ENCODE measurements around the gene TSPAN2.

TSPAN2 gene

GRCh38 chr1:115074839-115075534 lies 14.3 kb downstream of the TSPAN2 start:
- no peak for DNase-seq (ENCODE audit: low read depth)

- no peak for DNase-seq (ENCODE audit: low read depth)
Observed at GRCh38 chr1:115073298-115074087, 15.8 kb downstream of the TSPAN2 start.

- no peak for DNase-seq (ENCODE audit: low read depth)
Observed at GRCh38 chr1:115071012-115071664, 18.2 kb downstream of the TSPAN2 start.

- peak; percentile 59 for DNase-seq (ENCODE audit: low read depth)
Observed at GRCh38 chr1:115069659-115070308, 19.5 kb downstream of the TSPAN2 start.

- DNase-seq (ENCODE audit: low read depth), result peak; percentile 58
Observed at GRCh38 chr1:115068826-115069585, 20.3 kb downstream of the TSPAN2 start.

GRCh38 chr1:115067161-115067859 lies 22.0 kb downstream of the TSPAN2 start:
- no peak for DNase-seq (ENCODE audit: low read depth)

GRCh38 chr1:115065021-115065420 lies 24.3 kb downstream of the TSPAN2 start:
- DNase-seq (ENCODE audit: low read depth), result no peak

- DNase-seq (ENCODE audit: low read depth), result no peak
Observed at GRCh38 chr1:115064461-115064860, 24.8 kb downstream of the TSPAN2 start.

- peak; percentile 48 for DNase-seq (ENCODE audit: low read depth)
Observed at GRCh38 chr1:115063228-115063901, 25.9 kb downstream of the TSPAN2 start.

- DNase-seq (ENCODE audit: low read depth), result peak; percentile 72
Observed at GRCh38 chr1:115062542-115063004, 26.7 kb downstream of the TSPAN2 start.

- no peak for DNase-seq (ENCODE audit: low read depth)
Observed at GRCh38 chr1:115060501-115060900, 28.8 kb downstream of the TSPAN2 start.

- DNase-seq (ENCODE audit: low read depth), result no peak
Observed at GRCh38 chr1:115059316-115059715, 30.0 kb downstream of the TSPAN2 start.

GRCh38 chr1:115057661-115058254 lies 31.5 kb downstream of the TSPAN2 start:
- no peak for DNase-seq (ENCODE audit: low read depth)

GRCh38 chr1:115056395-115056798 lies 32.9 kb downstream of the TSPAN2 start:
- peak; percentile 79 for DNase-seq (ENCODE audit: low read depth)

GRCh38 chr1:115052454-115053083 lies 36.7 kb downstream of the TSPAN2 start:
- peak; percentile 48 for DNase-seq (ENCODE audit: low read depth)

GRCh38 chr1:115051850-115052249 lies 37.5 kb downstream of the TSPAN2 start:
- DNase-seq (ENCODE audit: low read depth), result no peak

- no peak for DNase-seq (ENCODE audit: low read depth)
Observed at GRCh38 chr1:115046751-115047150, 42.6 kb downstream of the TSPAN2 start.

- peak; percentile 22 for DNase-seq (ENCODE audit: low read depth)
Observed at GRCh38 chr1:115041654-115042053, 47.6 kb downstream of the TSPAN2 start.

GRCh38 chr1:115040501-115040900 lies 48.8 kb downstream of the TSPAN2 start:
- no peak for DNase-seq (ENCODE audit: low read depth)

Data from amniotic epithelial cell (primary cell).